Ectodermal cell (in vitro differentiated cells): Measurements from ENCODE around the gene LRRC1.

ENCODE experiments used
- H3K27ac ChIP-seq: 2 replicates; pipeline ENCODE4 v1.7.0; 2013; ENCODE audit warnings: mild to moderate bottlenecking, low read depth, low read length; ENCODE audit not compliant: insufficient read depth, poor library complexity, severe bottlenecking
- H3K27me3 ChIP-seq: 2 replicates; pipeline ENCODE4 v1.7.0; 2013; ENCODE audit warnings: mild to moderate bottlenecking, low read length; ENCODE audit not compliant: insufficient read depth, control insufficient read depth, poor library complexity, severe bottlenecking
- H3K36me3 ChIP-seq: one replicate; pipeline ENCODE4 v1.7.0; 2013; ENCODE audit warnings: low read length; ENCODE audit not compliant: control insufficient read depth, insufficient read depth
- H3K4me1 ChIP-seq: one replicate; pipeline ENCODE4 v1.7.0; 2013; ENCODE audit warnings: low read length; ENCODE audit not compliant: control insufficient read depth, insufficient read depth
- H3K4me3 ChIP-seq: 2 replicates; pipeline ENCODE4 v1.7.0; 2013; ENCODE audit warnings: low read depth, low read length, control low read depth; ENCODE audit not compliant: insufficient read depth
- H3K9me3 ChIP-seq: 2 replicates; pipeline ENCODE4 v1.7.0; 2013; ENCODE audit warnings: mild to moderate bottlenecking, low read length, moderate library complexity; ENCODE audit not compliant: control insufficient read depth
- WGBS, 2 experiments: methylation state at CpG; one replicate each; pipeline ENCODE4 v1.1.7; 2013; ENCODE audit warnings: missing lambda C conversion rate in 2 of 2; 5-methylcytosine and 5-hydroxymethylcytosine counted together

Gene LRRC1

DNA sequence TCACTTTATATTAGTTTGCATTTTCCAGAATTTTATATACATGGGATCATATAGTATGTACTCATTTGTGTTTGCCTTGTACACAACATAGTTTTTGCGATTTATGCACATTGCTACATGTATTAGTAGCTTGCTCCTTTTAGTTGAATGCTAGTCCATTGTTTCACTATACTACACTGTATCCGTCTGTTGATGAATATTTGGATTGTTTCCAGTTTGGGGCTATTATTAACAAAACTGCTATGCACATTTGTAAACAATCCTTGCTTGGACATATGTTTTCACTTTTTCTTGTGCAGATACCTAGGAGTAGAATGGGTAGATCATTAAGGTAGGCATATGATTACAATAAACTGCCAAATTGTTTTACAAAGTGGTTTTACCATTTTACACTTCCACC, 3.9 kb upstream of the LRRC1 start:
- WGBS, 2 experiments = 70% methylated on average over 2 of the region's 2 CpGs; no CpG with 5 or more reads in 1 of the 2 experiments
- no peak overlapping the region for H3K27ac ChIP-seq

DNA sequence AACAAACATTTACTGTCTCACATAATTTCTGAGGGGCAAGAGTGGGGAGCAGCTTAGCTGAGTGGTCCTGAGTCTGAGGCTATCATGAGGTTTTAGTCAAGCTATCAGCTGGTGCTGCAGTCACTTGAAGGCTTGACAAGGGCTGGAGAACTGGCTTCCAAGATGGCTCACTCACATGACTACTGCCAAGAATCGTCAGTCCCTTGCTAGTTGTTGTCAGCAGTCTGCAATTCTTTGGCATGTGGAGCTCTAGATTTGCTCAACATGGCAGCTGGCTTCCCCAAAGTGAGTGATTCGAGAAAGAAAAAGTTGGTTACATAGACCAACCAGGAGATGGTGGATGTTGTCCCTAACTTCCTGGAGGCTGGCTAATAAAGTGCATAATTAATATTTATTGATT, 2.8 kb upstream of the LRRC1 start:
- no peak overlapping the region for H3K27ac ChIP-seq
- peaks cover 44% of the 10 kb centered on the region for H3K27me3 ChIP-seq
- 94% methylated on average over 2 of the region's 2 CpGs for WGBS, 2 experiments
- peaks cover 9% of the 10 kb centered on the region for H3K4me1 ChIP-seq
- no peaks in the 10 kb centered on the region for H3K9me3 ChIP-seq
- H3K4me3 ChIP-seq = no peak overlapping the region
- H3K36me3 ChIP-seq = no peaks in the 10 kb centered on the region

More for the DNA sequence above, 3.9 kb upstream of the LRRC1 start:
- Histone ChIP-seq H3K36me3 (no peaks in the 10 kb centered on the region), H3K4me3 (no peak overlapping the region), H3K9me3 (no peaks in the 10 kb centered on the region), H3K27me3 (peaks cover 33% of the 10 kb centered on the region), H3K4me1 (peaks cover 6% of the 10 kb centered on the region)

DNA sequence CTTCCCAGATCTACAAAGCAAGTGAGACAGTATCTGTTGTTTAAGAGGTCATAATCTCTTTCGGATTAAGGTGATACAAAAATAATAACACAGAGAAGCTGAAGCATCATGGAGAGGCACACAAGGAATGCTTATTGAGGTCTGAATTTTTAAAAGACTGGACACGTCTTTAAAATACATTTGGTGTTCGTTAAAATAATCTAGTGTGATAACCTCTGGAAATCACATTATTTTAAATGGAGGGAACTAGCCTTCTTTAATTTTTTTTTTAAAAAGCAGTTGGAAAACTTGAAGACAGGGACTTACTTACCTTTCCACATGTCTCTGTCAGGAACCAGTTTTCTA, 1.9 kb upstream of the LRRC1 start:
- 92 to 97% methylated on average over 3 of the region's 3 CpGs for WGBS, 2 experiments
- Histone ChIP-seq H3K9me3 (no peaks in the 10 kb centered on the region), H3K27me3 (peaks cover 52% of the 10 kb centered on the region), H3K4me1 (peaks cover 9% of the 10 kb centered on the region), H3K27ac (no peak overlapping the region), H3K4me3 (peak overlapping the region; percentile 82), H3K36me3 (no peaks in the 10 kb centered on the region)

DNA sequence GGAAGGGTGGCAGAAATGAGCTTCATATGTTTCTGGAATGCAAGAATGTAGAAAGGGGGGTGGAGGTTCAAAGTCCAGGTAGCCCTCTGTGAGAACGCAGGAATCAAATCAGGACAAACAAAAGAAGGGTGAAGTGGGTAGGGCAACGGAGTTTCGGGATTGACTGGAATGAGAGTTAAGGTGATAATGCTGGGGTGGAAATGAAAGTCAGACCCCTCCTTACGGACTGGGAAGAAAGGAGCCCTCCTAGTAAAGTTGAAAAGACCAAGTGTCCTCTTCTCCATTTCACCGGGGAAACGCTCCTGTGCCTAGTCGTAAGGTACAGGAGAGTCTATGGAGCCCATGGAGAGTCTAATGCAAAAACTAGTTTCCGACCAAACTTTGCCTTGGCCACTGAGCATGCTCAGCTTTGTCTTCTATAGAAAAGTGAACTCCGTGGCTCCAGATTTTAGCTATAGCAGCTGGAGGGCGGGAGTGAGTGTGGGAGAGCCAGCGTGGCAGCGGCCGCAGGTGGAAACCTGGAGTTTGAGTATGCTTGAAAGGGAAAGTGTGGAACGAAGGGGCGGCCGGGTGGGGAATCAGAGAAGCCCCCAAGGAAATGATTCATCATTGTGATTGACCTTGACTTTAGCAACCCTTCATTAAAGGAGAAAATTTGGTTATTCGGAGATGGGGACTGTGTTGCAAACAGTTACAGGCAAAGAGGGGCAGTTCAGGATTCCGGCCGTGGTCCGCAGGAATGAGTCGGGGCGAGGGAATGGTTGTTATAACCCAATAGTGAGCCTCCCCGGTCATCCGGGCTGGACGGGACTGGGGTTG, 1.3 kb upstream of the LRRC1 start:
- no peaks in the 10 kb centered on the region for H3K36me3 ChIP-seq
- WGBS, 2 experiments = 1 to 2% methylated on average over 25 of the region's 25 CpGs

DNA sequence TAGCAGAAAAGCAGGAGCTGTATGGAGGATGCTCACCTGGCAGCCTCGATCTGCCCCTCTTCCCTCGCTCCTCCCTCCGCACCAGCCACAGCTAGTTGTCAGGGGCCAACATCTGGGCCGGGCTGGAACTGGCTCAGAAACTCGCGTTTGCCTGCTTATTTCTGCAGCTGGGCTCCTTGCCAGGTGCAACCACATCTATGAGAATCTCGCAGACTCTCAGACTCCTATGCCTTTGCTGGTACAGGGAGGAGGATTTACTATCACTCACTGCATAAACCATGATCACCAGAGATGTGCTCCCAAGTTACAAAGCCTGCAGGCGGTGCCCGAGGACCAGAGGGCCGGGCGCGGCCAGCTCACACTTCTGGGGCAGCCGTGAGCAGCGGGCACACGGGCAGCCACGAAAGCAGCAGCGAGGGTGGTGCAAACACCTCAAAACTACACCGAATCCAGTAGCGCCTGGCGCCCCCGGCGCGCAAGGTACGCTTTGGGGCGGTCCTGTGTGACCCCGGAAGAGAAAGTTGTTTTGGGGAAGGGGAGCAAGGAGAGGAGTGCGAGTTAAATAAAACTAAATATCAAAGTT, 577 bp upstream of the LRRC1 start:
- H3K36me3 ChIP-seq = no peaks in the 10 kb centered on the region
- H3K27ac ChIP-seq = peak overlapping the region; percentile 53
- H3K4me1 ChIP-seq = peaks cover 9% of the 10 kb centered on the region
- H3K9me3 ChIP-seq = no peaks in the 10 kb centered on the region
- peak overlapping the region; percentile 82 for H3K4me3 ChIP-seq
- H3K27me3 ChIP-seq = peaks cover 52% of the 10 kb centered on the region
- 0% methylated on average over 27 of the region's 27 CpGs for WGBS, 2 experiments

More for the DNA sequence above, 1.3 kb upstream of the LRRC1 start:
- Histone ChIP-seq H3K27ac (no peak overlapping the region), H3K27me3 (peaks cover 52% of the 10 kb centered on the region), H3K9me3 (no peaks in the 10 kb centered on the region), H3K4me3 (peak overlapping the region; percentile 82), H3K4me1 (peaks cover 9% of the 10 kb centered on the region)

DNA sequence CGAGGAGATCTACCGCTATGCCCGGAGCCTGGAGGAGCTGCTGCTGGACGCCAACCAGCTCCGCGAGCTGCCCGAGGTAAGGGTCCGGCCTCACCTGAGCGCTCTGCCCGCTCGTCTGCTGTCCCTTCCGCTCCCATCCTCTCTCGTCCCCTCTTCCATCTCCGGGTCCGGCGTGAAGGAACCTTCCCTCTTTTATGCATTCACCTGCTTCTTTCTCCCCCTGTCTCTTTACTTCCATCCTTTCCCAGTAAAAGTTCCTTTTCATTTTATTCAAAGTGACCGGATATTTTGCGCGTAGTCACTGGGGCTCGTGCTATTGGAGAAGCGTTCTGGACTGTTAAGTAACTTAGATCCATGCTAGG, 516 bp downstream of the LRRC1 start:
- Histone ChIP-seq H3K27ac (no peak overlapping the region), H3K4me1 (peaks cover 9% of the 10 kb centered on the region), H3K36me3 (no peaks in the 10 kb centered on the region), H3K27me3 (peaks cover 52% of the 10 kb centered on the region), H3K9me3 (no peaks in the 10 kb centered on the region), H3K4me3 (peak overlapping the region; percentile 82)
- 0% methylated on average over 21 of the region's 21 CpGs for WGBS, 2 experiments

DNA sequence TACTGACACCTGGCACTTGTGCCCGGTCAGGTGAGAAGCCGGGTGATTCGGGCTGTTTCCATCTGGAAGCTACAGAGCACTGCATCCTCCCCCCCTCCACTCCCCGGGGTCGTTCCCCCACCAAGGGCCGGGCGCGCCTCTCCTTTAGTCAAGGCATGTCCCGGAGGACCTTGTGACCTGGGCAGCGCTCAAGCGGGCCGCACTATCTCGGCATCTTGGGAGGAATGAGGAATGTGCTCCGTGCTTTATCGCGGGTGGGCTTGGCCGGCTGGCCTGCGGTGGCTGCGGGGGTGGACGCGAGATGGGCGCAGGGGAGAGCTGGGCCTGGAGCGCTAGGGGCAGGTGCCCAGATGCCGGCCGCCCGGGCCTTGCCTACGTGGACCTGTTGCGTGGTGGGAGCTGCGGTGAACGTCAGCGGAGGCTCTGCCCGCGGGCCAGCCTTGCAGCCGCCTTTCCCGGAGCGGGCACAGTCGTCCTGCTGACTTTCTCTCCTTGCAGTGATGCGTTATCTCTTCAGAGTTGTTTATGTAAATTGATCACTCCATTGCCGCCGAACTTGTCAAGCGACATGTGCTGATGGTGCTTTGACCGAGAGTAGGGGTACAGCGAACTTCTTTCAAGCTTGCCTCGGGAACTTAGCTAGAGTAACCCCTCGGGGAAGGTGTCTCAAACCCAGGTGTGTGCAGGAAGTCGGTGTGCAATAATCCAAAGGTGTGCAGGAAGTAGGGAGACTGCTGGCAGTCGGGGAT, 1.1 kb downstream of the LRRC1 start:
- no peaks in the 10 kb centered on the region for H3K36me3 ChIP-seq
- no peaks in the 10 kb centered on the region for H3K9me3 ChIP-seq
- no peak overlapping the region for H3K27ac ChIP-seq
- peaks cover 52% of the 10 kb centered on the region for H3K27me3 ChIP-seq
- peak overlapping the region; percentile 82 for H3K4me3 ChIP-seq
- 4% methylated on average over 47 of the region's 47 CpGs for WGBS, 2 experiments
- peaks cover 9% of the 10 kb centered on the region for H3K4me1 ChIP-seq

DNA sequence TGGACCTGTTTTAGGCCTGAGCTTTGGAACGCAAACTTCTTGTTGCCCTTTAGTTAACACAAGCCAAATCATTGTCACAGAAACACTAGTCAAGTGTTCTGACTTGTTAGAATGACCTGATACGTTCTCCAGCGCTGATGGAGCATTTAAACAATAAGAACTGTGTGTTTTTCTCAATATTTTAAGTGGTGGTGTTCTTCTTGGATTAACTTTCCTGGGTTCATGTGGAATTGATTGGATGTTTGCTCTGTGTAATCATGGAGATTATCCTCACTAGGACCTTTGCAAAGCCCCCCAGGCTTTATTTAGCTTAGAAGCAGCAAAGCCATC, 1.6 kb downstream of the LRRC1 start:
- peaks cover 52% of the 10 kb centered on the region for H3K27me3 ChIP-seq
- H3K4me3 ChIP-seq = peak overlapping the region; percentile 82
- H3K4me1 ChIP-seq = peaks cover 9% of the 10 kb centered on the region
- H3K27ac ChIP-seq = no peak overlapping the region
- no peaks in the 10 kb centered on the region for H3K36me3 ChIP-seq
- H3K9me3 ChIP-seq = no peaks in the 10 kb centered on the region
- 64 to 73% methylated on average over 3 of the region's 3 CpGs for WGBS, 2 experiments

DNA sequence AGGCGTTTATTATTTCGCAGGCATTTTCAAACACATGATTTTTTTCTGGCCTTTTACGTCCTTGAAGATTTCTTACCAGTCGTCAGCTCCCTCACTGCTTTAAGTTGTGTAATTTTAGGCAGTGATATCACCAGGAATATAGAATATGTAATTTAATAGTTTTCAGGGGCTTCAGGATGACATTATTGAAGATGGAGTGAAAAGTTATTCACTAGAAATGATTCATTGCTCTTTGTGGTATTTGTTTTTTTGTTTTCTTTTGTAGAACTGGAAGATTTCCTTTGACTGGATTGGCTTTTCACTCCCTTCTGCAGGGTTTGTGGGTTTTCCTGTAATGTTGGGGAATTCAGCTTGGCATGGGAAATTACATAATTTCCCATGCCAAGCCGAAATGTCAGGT, 2.0 kb downstream of the LRRC1 start:
- H3K27me3 ChIP-seq = peaks cover 50% of the 10 kb centered on the region
- H3K27ac ChIP-seq = no peak overlapping the region
- WGBS, 2 experiments = 94 to 97% methylated on average over 5 of the region's 5 CpGs
- H3K36me3 ChIP-seq = no peaks in the 10 kb centered on the region
- H3K4me1 ChIP-seq = peaks cover 9% of the 10 kb centered on the region
- H3K9me3 ChIP-seq = no peaks in the 10 kb centered on the region
- H3K4me3 ChIP-seq = no peak overlapping the region

DNA sequence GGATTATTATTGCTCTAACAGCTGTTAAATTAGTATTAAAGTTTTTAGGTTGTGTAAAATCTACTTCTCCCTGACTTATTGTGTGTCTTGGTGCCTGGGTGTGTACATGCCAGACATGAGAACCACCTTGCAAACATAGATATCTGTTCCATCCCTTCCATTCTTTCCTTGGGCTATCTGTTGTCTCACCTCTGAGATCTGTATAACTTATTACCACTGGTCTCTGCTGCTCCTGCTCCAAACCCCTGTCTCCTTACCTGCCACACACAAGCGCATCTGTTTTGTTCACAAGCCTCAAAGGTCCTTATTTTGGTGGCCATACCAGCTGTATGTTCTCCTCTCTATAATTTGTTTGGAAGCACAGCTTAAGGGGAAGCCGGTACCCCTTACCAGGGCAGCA, 2.5 kb downstream of the LRRC1 start:
- H3K4me3 ChIP-seq = no peak overlapping the region
- 92 to 94% methylated on average over 2 of the region's 2 CpGs for WGBS, 2 experiments
- H3K27ac ChIP-seq = no peak overlapping the region
- H3K9me3 ChIP-seq = no peaks in the 10 kb centered on the region
- H3K36me3 ChIP-seq = no peaks in the 10 kb centered on the region
- H3K4me1 ChIP-seq = peaks cover 9% of the 10 kb centered on the region
- peaks cover 45% of the 10 kb centered on the region for H3K27me3 ChIP-seq
